B cell (primary cell): ENCODE measurements around the gene TMEM151A. TPM values are rescaled to one million over a fixed set of nuclear protein-coding genes. Genes with fewer than 3 reads are reported as not detected.

Source experiments
- ATAC-seq: fragments of 200-7000 bp; cut with Tn5 transposase; one replicate; pipeline ENCODE4 v1.10.0; 2021; ENCODE audit warnings: low read depth, mild to moderate bottlenecking, moderate number of reproducible peaks, moderate library complexity
- CTCF ChIA-PET: fragments of 350-600 bp; sonication (Branson Sonifier 250); formaldehyde crosslinking; loops from one replicate; lab custom pipeline; 2021; ENCODE audit warnings: antibody characterized with exemption, inconsistent platforms; lab: Charles Lee
- POLR2A ChIA-PET: fragments of 350-600 bp; sonication (Branson Sonifier 250); formaldehyde crosslinking; loops from one replicate; lab custom pipeline; 2021; ENCODE audit warnings: antibody characterized with exemption; lab: Charles Lee
- DNase-seq: peaks from one replicate; pipeline ENCODE4 v3.0.0; 2013
- H2AFZ ChIP-seq: 2 replicates; pipeline ENCODE4 v1.6.1; 2012; ENCODE audit warnings: mild to moderate bottlenecking, low read depth, low read length; ENCODE audit not compliant: insufficient read depth, poor library complexity, severe bottlenecking
- H3K27ac ChIP-seq, 2 donors: 1 replicate in 1 of 2; 2 replicates in 1 of 2; pipeline ENCODE4 v1.5.1; 2012 to 2013; ENCODE audit warnings: low read length in 2 of 2, mild to moderate bottlenecking in 2 of 2, moderate library complexity in 1 of 2
- H3K27me3 ChIP-seq, 4 experiments: fragments of 200-600 bp in 1 of 4; sonication (generic) in 1 of 4; replicated peaks in 1 of 4; 1 replicate in 2 of 4; 2 replicates in 2 of 4; pipeline versions ENCODE4 v1.6.1 to v1.7.0; 2013 to 2016; ENCODE audit warnings: low read length in 3 of 4, mild to moderate bottlenecking in 2 of 4, mixed read lengths in 1 of 4, moderate library complexity in 1 of 4; ENCODE audit not compliant: insufficient read depth in 4 of 4, control insufficient read depth in 3 of 4; ENCODE audit errors: control extremely low read depth in 1 of 4
- H3K36me3 ChIP-seq, 2 experiments: replicated peaks in 1 of 2; 1 replicate in 1 of 2; 2 replicates in 1 of 2; pipeline versions ENCODE4 v1.6.1 to v1.7.1; 2013; ENCODE audit warnings: low read length in 1 of 2; ENCODE audit not compliant: insufficient read depth in 2 of 2, control insufficient read depth in 1 of 2; ENCODE audit errors: control extremely low read depth in 1 of 2, extremely low read depth in 1 of 2
- H3K4me1 ChIP-seq, 2 donors: fragments of 200-600 bp in 1 of 2; sonication (generic) in 1 of 2; 1 replicate in 1 of 2; 2 replicates in 1 of 2; pipeline versions ENCODE4 v1.5.1 to v1.6.1; 2013 to 2017; ENCODE audit warnings: low read length in 2 of 2; ENCODE audit not compliant: control insufficient read depth in 2 of 2, insufficient read depth in 2 of 2
- H3K4me2 ChIP-seq: replicated peaks from 2 replicates; pipeline ENCODE3; 2012; ENCODE audit warnings: mild to moderate bottlenecking, low read depth, low read length; ENCODE audit not compliant: poor library complexity, severe bottlenecking
- H3K4me3 ChIP-seq, 5 experiments: fragments of 200-600 bp in 1 of 5; sonication (generic) in 1 of 5; 1 replicate in 3 of 5; 2 replicates in 2 of 5; pipeline versions ENCODE4 v1.5.1 to v1.7.0; 2011 to 2016; ENCODE audit warnings: low read length in 4 of 5, mild to moderate bottlenecking in 4 of 5, low read depth in 2 of 5, control low read depth in 1 of 5, moderate library complexity in 1 of 5; ENCODE audit not compliant: insufficient read depth in 1 of 5; ENCODE audit errors: control extremely low read depth in 1 of 5, extremely low read depth in 1 of 5
- H3K79me2 ChIP-seq: fragments of 200-600 bp; sonication (generic); one replicate; pipeline ENCODE4 v1.6.0; 2016; ENCODE audit warnings: low read length; ENCODE audit not compliant: control insufficient read depth, insufficient read depth
- H3K9ac ChIP-seq: fragments of 200-600 bp; sonication (generic); 2 replicates; pipeline ENCODE4 v1.6.1; 2017; ENCODE audit warnings: mild to moderate bottlenecking, low read length, moderate library complexity
- H3K9me3 ChIP-seq, 3 donors: one replicate each; pipeline versions ENCODE4 v1.6.1 to v1.7.1; 2013; ENCODE audit warnings: low read length in 2 of 3; ENCODE audit not compliant: control insufficient read depth in 2 of 3, insufficient read depth in 1 of 3; ENCODE audit errors: control extremely low read depth in 1 of 3
- H4K20me1 ChIP-seq: 2 replicates; pipeline ENCODE4 v1.6.0; 2012; ENCODE audit warnings: mild to moderate bottlenecking, low read length; ENCODE audit not compliant: insufficient read depth, control insufficient read depth, poor library complexity, severe bottlenecking
- H3K27ac Mint-ChIP-seq: one replicate; pipeline ENCODE4 v1.8.0; 2021; ENCODE audit warnings: mixed read lengths
- H3K27me3 Mint-ChIP-seq: one replicate; pipeline ENCODE4 v1.8.0; 2021; ENCODE audit warnings: mixed read lengths
- H3K4me1 Mint-ChIP-seq: one replicate; pipeline ENCODE4 v1.8.0; 2021; ENCODE audit warnings: mixed read lengths
- H3K4me3 Mint-ChIP-seq: one replicate; pipeline ENCODE4 v1.8.0; 2021; ENCODE audit warnings: mixed read lengths
- H3K9me3 Mint-ChIP-seq: one replicate; pipeline ENCODE4 v1.8.0; 2022; ENCODE audit warnings: mixed read lengths; ENCODE audit not compliant: insufficient read depth
- CTCF ChIP-seq: fragments of 200-600 bp; IDR thresholded peaks from one replicate; pipeline ENCODE4 v1.8.0; 2022; ENCODE audit warnings: antibody characterized with exemption, mild to moderate bottlenecking
- EZH2 ChIP-seq: IDR thresholded peaks from 2 replicates; pipeline ENCODE4 v1.6.1; 2012; ENCODE audit warnings: borderline replicate concordance, low read depth, mild to moderate bottlenecking, moderate library complexity, low read length; ENCODE audit not compliant: insufficient read depth, poor library complexity, severe bottlenecking
- WGBS: methylation state at CpG from one replicate; pipeline ENCODE4 v1.1.5; 2013; ENCODE audit warnings: missing lambda C conversion rate; ENCODE audit not compliant: insufficient coverage; 5-methylcytosine and 5-hydroxymethylcytosine counted together
- intact Hi-C: fragments of 100-400 bp; cut with micrococcal nuclease; formaldehyde crosslinking; loops from one replicate; pipeline ENCODE4 v1.10.0; 2022
- polyA plus RNA-seq: library from polyadenylated mRNA; depleted of rRNA; stranded (reverse); fragments of >200 nt; gene quantifications from 2 replicates; pipeline ENCODE4 v1.2.3, GENCODE V29; 2012
- total RNA-seq, 2 donors: library from RNA; stranded (reverse); fragments of 120-200 nt in 1 of 2; gene quantifications; 1 replicate in 1 of 2; 2 replicates in 1 of 2; pipeline versions ENCODE4 v1.2.3 to v1.2.4, GENCODE V29; 2013 to 2022

TMEM151A gene
- total and polyA plus RNA-seq, 2 donors (not counting 1 experiment from before 2014, with no cell fraction given), result 0.17 to 1.1 TPM

- POLR2A ChIA-PET, result no interaction called here
- ATAC-seq (no peak), DNase-seq (peak; percentile 15)
- peaks cover 0 to 4% (median 0%) of the 10 kb centered on the region in 3 donors for H3K9me3 ChIP-seq
- no peaks in the 10 kb centered on the region for H3K36me3 ChIP-seq
- CTCF ChIA-PET, result no interaction called here
- H3K4me3 ChIP-seq, result no peak overlapping the region
- no peak overlapping the region for H3K9ac ChIP-seq
- H4K20me1 ChIP-seq, result peaks cover 2% of the 10 kb centered on the region
- H3K27ac Mint-ChIP-seq, result no peak overlapping the region
- TF ChIP-seq EZH2 (no peak), CTCF (no peak)
- intact Hi-C loops, result no loop called here
- H3K79me2 ChIP-seq, result peaks cover 5% of the 10 kb centered on the region
- H3K4me1 Mint-ChIP-seq, result peaks cover 26% of the 10 kb centered on the region
- peaks cover 27% of the 10 kb centered on the region in 2 donors for H3K4me1 ChIP-seq
- H3K27me3 ChIP-seq, result peaks cover 2 to 33% (median 15%) of the 10 kb centered on the region in 4 experiments
- H3K9me3 Mint-ChIP-seq, result no peaks in the 10 kb centered on the region
- H3K4me3 Mint-ChIP-seq, result peak overlapping the region; percentile 13
- no peak overlapping the region for H3K4me2 ChIP-seq
- peaks cover 18% of the 10 kb centered on the region for H3K27me3 Mint-ChIP-seq
- H2AFZ ChIP-seq, result no peak overlapping the region
- H3K27ac ChIP-seq, result no peak overlapping the region
- no CpG with 5 or more reads among the region's 4 CpGs for WGBS
Observed at GRCh38 chr11:66293352-66293751, 1.7 kb downstream of the TMEM151A start.

GRCh38 chr11:66293777-66294625 is 2.3 kb downstream of the TMEM151A start:
- WGBS, result 79% methylated on average over 26 of the region's 30 CpGs
- ChIA-PET CTCF (interaction anchor here (2.1 kb wide), 1 partner anchor 18 kb away, joined by 8 read pairs; no protein-coding TSS in a partner anchor), POLR2A (no interaction called here)
- H3K27me3 Mint-ChIP-seq, result peaks cover 18% of the 10 kb centered on the region
- H3K79me2 ChIP-seq, result no peaks in the 10 kb centered on the region
- peaks cover 0 to 4% (median 0%) of the 10 kb centered on the region in 3 donors for H3K9me3 ChIP-seq
- no peaks in the 10 kb centered on the region for H4K20me1 ChIP-seq
- TF ChIP-seq EZH2, result no peak
- no peak for TF ChIP-seq CTCF
- ATAC-seq (no peak), DNase-seq (peak; percentile 24)
- H3K27ac ChIP-seq, result no peak overlapping the region
- no peaks in the 10 kb centered on the region for H3K36me3 ChIP-seq
- H3K4me3 ChIP-seq, result no peak overlapping the region
- H3K4me2 ChIP-seq, result no peak overlapping the region
- no peak overlapping the region for H2AFZ ChIP-seq
- no peaks in the 10 kb centered on the region for H3K9me3 Mint-ChIP-seq
- H3K27ac Mint-ChIP-seq, result no peak overlapping the region
- peaks cover 24 to 25% of the 10 kb centered on the region in 2 donors for H3K4me1 ChIP-seq
- H3K4me1 Mint-ChIP-seq, result peaks cover 23% of the 10 kb centered on the region
- intact Hi-C loops, result no loop called here
- peaks cover 2 to 33% (median 15%) of the 10 kb centered on the region in 4 experiments for H3K27me3 ChIP-seq
- H3K9ac ChIP-seq, result no peak overlapping the region
- H3K4me3 Mint-ChIP-seq, result no peak overlapping the region
